Liver (tissue), 9 donors: ENCODE measurements around the gene ARID3B. TPM values are rescaled to one million over a fixed set of nuclear protein-coding genes. Genes with fewer than 3 reads are reported as not detected.

Experiments used
- DNase-seq: peaks from one replicate; pipeline ENCODE4 v3.0.0-alpha.2; 2017; ENCODE audit warnings: low spot score
- H3K27ac ChIP-seq, 2 donors: one replicate each; pipeline ENCODE4 v1.7.0; 2013; ENCODE audit warnings: inconsistent platforms in 2 of 2, low read length in 2 of 2, control low read depth in 1 of 2, low read depth in 1 of 2, mild to moderate bottlenecking in 1 of 2
- H3K27me3 ChIP-seq, 4 donors: one replicate each; pipeline versions ENCODE4 v1.6.1 to v1.7.0; 2013; ENCODE audit warnings: low read length in 3 of 4, inconsistent platforms in 1 of 4, mild to moderate bottlenecking in 1 of 4, moderate library complexity in 1 of 4; ENCODE audit not compliant: control insufficient read depth in 4 of 4, insufficient read depth in 4 of 4
- H3K36me3 ChIP-seq, 4 donors: one replicate each; pipeline versions ENCODE4 v1.6.1 to v1.7.0; 2013; ENCODE audit warnings: low read length in 3 of 4, mild to moderate bottlenecking in 3 of 4, low read depth in 1 of 4, moderate library complexity in 1 of 4; ENCODE audit not compliant: control insufficient read depth in 4 of 4, insufficient read depth in 3 of 4
- H3K4me1 ChIP-seq, 4 donors: one replicate each; pipeline versions ENCODE4 v1.6.1 to v1.7.0; 2013; ENCODE audit warnings: low read length in 3 of 4, mild to moderate bottlenecking in 3 of 4, moderate library complexity in 1 of 4; ENCODE audit not compliant: control insufficient read depth in 4 of 4, insufficient read depth in 4 of 4
- H3K4me3 ChIP-seq, 3 donors: one replicate each; pipeline versions ENCODE4 v1.6.1 to v1.7.0; 2013; ENCODE audit warnings: low read length in 3 of 3, control low read depth in 1 of 3, low read depth in 1 of 3, mild to moderate bottlenecking in 1 of 3
- H3K9ac ChIP-seq, 2 donors: one replicate each; pipeline ENCODE4 v1.7.0; 2013; ENCODE audit warnings: low read length in 2 of 2, mild to moderate bottlenecking in 2 of 2, moderate library complexity in 2 of 2, control low read depth in 1 of 2, low read depth in 1 of 2
- H3K9me3 ChIP-seq, 4 donors: one replicate each; pipeline versions ENCODE4 v1.6.1 to v1.7.0; 2013; ENCODE audit warnings: low read length in 3 of 4; ENCODE audit not compliant: control insufficient read depth in 4 of 4
- ATF3 ChIP-seq: IDR thresholded peaks from 2 replicates; pipeline ENCODE4 v1.6.1; 2016; ENCODE audit warnings: antibody characterized with exemption
- CTCF ChIP-seq: fragments of 150-350 bp; IDR thresholded peaks from 2 replicates; pipeline ENCODE4 v1.5.1; 2017; ENCODE audit warnings: improper control_type of control experiment, low read depth, low read length; ENCODE audit not compliant: missing input control
- EGR1 ChIP-seq, 2 donors: IDR thresholded peaks; 2 replicates each; pipeline ENCODE4 v1.6.1; 2016 to 2018; ENCODE audit warnings: antibody characterized with exemption in 2 of 2, low read depth in 2 of 2
- FOXA1 ChIP-seq: IDR thresholded peaks from 2 replicates; pipeline ENCODE4 v1.6.1; 2016; ENCODE audit warnings: antibody characterized with exemption
- FOXA2 ChIP-seq: IDR thresholded peaks from 2 replicates; pipeline ENCODE4 v1.6.1; 2016; ENCODE audit warnings: antibody characterized with exemption
- GABPA ChIP-seq, 2 donors: IDR thresholded peaks in 1 of 2; conservative IDR thresholded peaks in 1 of 2; 2 replicates each; pipeline ENCODE4 v1.6.1; 2016; ENCODE audit warnings: antibody characterized with exemption in 2 of 2, mild to moderate bottlenecking in 1 of 2, moderate library complexity in 1 of 2
- HNF4G ChIP-seq: IDR thresholded peaks from 2 replicates; pipeline ENCODE4 v1.6.1; 2016; ENCODE audit warnings: antibody characterized with exemption
- JUND ChIP-seq, 2 donors: IDR thresholded peaks; 2 replicates each; pipeline ENCODE4 v1.6.1; 2016; ENCODE audit warnings: antibody characterized with exemption in 2 of 2
- MAX ChIP-seq: IDR thresholded peaks from 2 replicates; pipeline ENCODE4 v1.6.1; 2016; ENCODE audit warnings: antibody characterized with exemption
- NR2F2 ChIP-seq: IDR thresholded peaks from 2 replicates; pipeline ENCODE4 v1.6.1; 2016; ENCODE audit warnings: antibody characterized with exemption
- RAD21 ChIP-seq, 2 donors: IDR thresholded peaks; 2 replicates each; pipeline ENCODE4 v1.6.1; 2016; ENCODE audit warnings: antibody characterized with exemption in 2 of 2, mild to moderate bottlenecking in 2 of 2
- REST ChIP-seq: IDR thresholded peaks from 2 replicates; pipeline ENCODE4 v1.6.1; 2016; ENCODE audit warnings: antibody characterized with exemption, mild to moderate bottlenecking
- SP1 ChIP-seq: IDR thresholded peaks from 2 replicates; pipeline ENCODE4 v1.6.1; 2018; ENCODE audit warnings: antibody characterized with exemption, mild to moderate bottlenecking
- TAF1 ChIP-seq: conservative IDR thresholded peaks from 2 replicates; pipeline ENCODE4 v1.6.1; 2016; ENCODE audit warnings: antibody characterized with exemption, mild to moderate bottlenecking
- YY1 ChIP-seq: IDR thresholded peaks from 2 replicates; pipeline ENCODE4 v1.6.1; 2016; ENCODE audit warnings: antibody characterized with exemption, mild to moderate bottlenecking
- ZBTB33 ChIP-seq: IDR thresholded peaks from 2 replicates; pipeline ENCODE4 v1.6.1; 2016; ENCODE audit warnings: antibody characterized with exemption
- WGBS: extraction: QIAGEN DNeasy Blood & Tissue Kit; methylation state at CpG from one replicate; pipeline ENCODE4 v1.1.7; 2013; 5-methylcytosine and 5-hydroxymethylcytosine counted together
- polyA plus RNA-seq, 2 donors: library from polyadenylated mRNA; stranded (reverse) in 1 of 2; unstranded in 1 of 2; fragments of 200-250 nt in 1 of 2; fragments of >200 nt in 1 of 2; fragmentation: Nextera tagmentation in 1 of 2; extraction: Ambion mirVana in 1 of 2; gene quantifications; one replicate each; pipeline versions ENCODE4 v1.2.1 to v1.2.3, GENCODE V29; 2013 to 2015
- total RNA-seq, 2 donors: library from RNA; depleted of rRNA; stranded (reverse); fragments of >200 nt; gene quantifications; one replicate each; pipeline ENCODE4 v1.2.3, GENCODE V29; 2014
- donor health status: healthy.
- donor health status: healthy.
- donor health status: healthy.
- donor health status: healthy.
- donor health status: healthy.

ARID3B gene
- total and polyA plus RNA-seq, 4 donors = 1.4 to 6.6 (median 2.7) TPM

GRCh38 chr15:74528876-74529275, 12.1 kb upstream of the ARID3B start:
- Histone ChIP-seq H3K9me3 (no peaks in the 10 kb centered on the region), H3K4me3 (no peak overlapping the region), H3K27ac (no peak overlapping the region), H3K4me1 (peaks cover 2 to 4% (median 3%) of the 10 kb centered on the region in 4 donors), H3K9ac (no peak overlapping the region), H3K27me3 (no peaks in the 10 kb centered on the region), H3K36me3 (no peaks in the 10 kb centered on the region)
- 89% methylated on average over 5 of the region's 5 CpGs for WGBS
- DNase-seq = no peak
- TF ChIP-seq CTCF (no peak), YY1 (no peak), EGR1 (IDR thresholded peaks at IDR 0.05; ENCODE audit: low read depth in 2 of 2) (no peak), JUND (IDR thresholded peaks at IDR 0.05) (no peak), GABPA (IDR thresholded peaks at IDR 0.05 in 1 of 2, conservative IDR thresholded peaks at IDR 0.05 in 1 of 2) (no peak), NR2F2 (no peak), TAF1 (no peak), MAX (no peak), FOXA2 (no peak), ATF3 (no peak), REST (no peak), HNF4G (no peak), ZBTB33 (no peak), SP1 (no peak), RAD21 (IDR thresholded peaks at IDR 0.05) (no peak), FOXA1 (no peak)

GRCh38 chr15:74529921-74530320, 11.1 kb upstream of the ARID3B start:
- no peak for DNase-seq
- 75% methylated on average over 8 of the region's 8 CpGs for WGBS
- Histone ChIP-seq H3K27me3 (no peaks in the 10 kb centered on the region), H3K36me3 (no peaks in the 10 kb centered on the region), H3K27ac (no peak overlapping the region), H3K4me3 (no peak overlapping the region), H3K4me1 (peaks cover 2 to 4% (median 3%) of the 10 kb centered on the region in 4 donors), H3K9me3 (no peaks in the 10 kb centered on the region), H3K9ac (no peak overlapping the region)
- TF ChIP-seq RAD21 (IDR thresholded peaks at IDR 0.05) (no peak), FOXA1 (no peak)
